Measurements from ENCODE around the gene MEIKIN. TPM values are rescaled to one million over a fixed set of nuclear protein-coding genes. Genes with fewer than 3 reads are reported as not detected.

MEIKIN gene
- not detected for polyA plus RNA-seq (ENCODE audit: low read depth in 6 of 6)

- no peak for DNase-seq
- H3K4me3 Mint-ChIP-seq, result no peak within 1 kb of the TSS
- peaks cover 0 to 20% (median 13%) of the 10 kb centered on the region in 3 donors for H3K27me3 Mint-ChIP-seq
- no peak within 1 kb of the TSS for H3K27ac Mint-ChIP-seq
- no peaks in the 10 kb centered on the region for H3K36me3 Mint-ChIP-seq
- peaks cover 0 to 4% (median 0%) of the 10 kb centered on the region in 7 donors for H3K9me3 Mint-ChIP-seq
- ATAC-seq (ENCODE audit: low read depth in 2 of 2), result no peak
- H3K4me1 Mint-ChIP-seq, result no peaks in the 10 kb centered on the region
These were observed at the start of gene MEIKIN for GRCh38 chr5:131945551-131946168. MEIKIN (minus strand) TSS chr5:131945663; CDS start chr5:131945505, 158 bp downstream.

GRCh38 chr5:131994533-131995226 lies 49.2 kb upstream of the MEIKIN start:
- Mint-ChIP-seq H3K27ac (peak overlapping the region in 1 of 6 donors; percentile 14), H3K36me3 (no peaks in the 10 kb centered on the region), H3K27me3 (peaks cover 0 to 8% (median 0%) of the 10 kb centered on the region in 3 donors), H3K4me3 (no peak overlapping the region), H3K4me1 (peaks cover 3 to 6% (median 5%) of the 10 kb centered on the region in 3 donors), H3K9me3 (no peaks in the 10 kb centered on the region)
- ATAC-seq (ENCODE audit: low read depth in 2 of 2) (peak in 1 of 2 donors; percentile 52), DNase-seq (no peak)

- ATAC-seq (ENCODE audit: low read depth in 2 of 2) (no peak), DNase-seq (no peak)
- Mint-ChIP-seq H3K4me3 (no peak overlapping the region), H3K27me3 (peaks cover 0 to 8% (median 0%) of the 10 kb centered on the region in 3 donors), H3K4me1 (peaks cover 3 to 6% (median 5%) of the 10 kb centered on the region in 3 donors), H3K27ac (peak overlapping the region in 1 of 6 donors; percentile 14), H3K36me3 (no peaks in the 10 kb centered on the region), H3K9me3 (no peaks in the 10 kb centered on the region)
These were observed 48.6 kb upstream of the MEIKIN start for GRCh38 chr5:131994090-131994489.

DNA sequence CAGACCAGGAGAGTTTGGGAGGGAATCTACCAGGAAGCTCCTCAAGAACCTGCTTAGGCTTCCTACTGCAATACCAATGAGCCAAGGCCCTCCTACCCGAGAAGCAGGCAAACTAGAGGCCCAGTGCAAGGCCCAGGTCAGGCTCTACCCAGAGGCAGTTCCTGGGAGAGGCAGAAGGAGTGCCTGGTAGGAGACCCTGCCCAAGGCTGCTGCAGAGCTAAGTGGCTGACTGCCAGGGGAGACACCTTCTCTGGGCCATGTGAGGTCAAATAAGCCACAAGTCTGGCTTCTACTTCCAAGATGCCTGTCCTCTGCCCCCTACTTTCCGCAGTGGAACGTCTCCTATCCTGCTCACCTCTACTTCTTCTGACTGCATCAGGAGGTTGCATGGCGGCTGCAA lies 48.2 kb upstream of the MEIKIN start:
- Mint-ChIP-seq H3K4me1 (peaks cover 3 to 6% (median 5%) of the 10 kb centered on the region in 3 donors), H3K36me3 (no peaks in the 10 kb centered on the region), H3K27ac (no peak overlapping the region), H3K27me3 (peaks cover 0 to 8% (median 0%) of the 10 kb centered on the region in 3 donors), H3K9me3 (no peaks in the 10 kb centered on the region), H3K4me3 (no peak overlapping the region)
- no peak for ATAC-seq (ENCODE audit: low read depth in 2 of 2)
- no peak for DNase-seq

DNA sequence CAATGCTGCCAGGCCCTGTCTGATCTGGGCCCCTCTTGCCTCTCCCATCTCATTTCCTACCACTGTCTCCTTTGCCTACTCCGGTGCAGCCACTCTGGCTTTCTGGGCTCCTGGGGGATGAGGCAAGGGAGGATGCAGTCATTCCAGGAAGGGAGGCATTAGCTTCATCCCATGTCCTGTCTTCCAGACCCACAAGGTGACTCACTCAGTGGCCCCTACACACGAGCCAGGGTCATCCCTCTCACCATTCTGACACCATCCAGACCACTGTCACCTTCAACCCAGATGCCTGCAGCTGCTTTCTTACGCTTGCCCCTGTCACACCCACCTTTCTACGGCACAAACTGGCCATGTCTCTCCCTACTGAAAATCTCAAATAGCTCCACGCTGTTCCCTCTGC lies 46.9 kb upstream of the MEIKIN start:
- H3K4me1 Mint-ChIP-seq, result peaks cover 3 to 6% (median 5%) of the 10 kb centered on the region in 3 donors
- H3K36me3 Mint-ChIP-seq, result no peaks in the 10 kb centered on the region
- no peak for ATAC-seq (ENCODE audit: low read depth in 2 of 2)
- no peak overlapping the region for H3K27ac Mint-ChIP-seq
- no peak overlapping the region for H3K4me3 Mint-ChIP-seq
- no peaks in the 10 kb centered on the region for H3K9me3 Mint-ChIP-seq
- DNase-seq, result no peak
- H3K27me3 Mint-ChIP-seq, result peaks cover 0 to 8% (median 0%) of the 10 kb centered on the region in 3 donors

DNA sequence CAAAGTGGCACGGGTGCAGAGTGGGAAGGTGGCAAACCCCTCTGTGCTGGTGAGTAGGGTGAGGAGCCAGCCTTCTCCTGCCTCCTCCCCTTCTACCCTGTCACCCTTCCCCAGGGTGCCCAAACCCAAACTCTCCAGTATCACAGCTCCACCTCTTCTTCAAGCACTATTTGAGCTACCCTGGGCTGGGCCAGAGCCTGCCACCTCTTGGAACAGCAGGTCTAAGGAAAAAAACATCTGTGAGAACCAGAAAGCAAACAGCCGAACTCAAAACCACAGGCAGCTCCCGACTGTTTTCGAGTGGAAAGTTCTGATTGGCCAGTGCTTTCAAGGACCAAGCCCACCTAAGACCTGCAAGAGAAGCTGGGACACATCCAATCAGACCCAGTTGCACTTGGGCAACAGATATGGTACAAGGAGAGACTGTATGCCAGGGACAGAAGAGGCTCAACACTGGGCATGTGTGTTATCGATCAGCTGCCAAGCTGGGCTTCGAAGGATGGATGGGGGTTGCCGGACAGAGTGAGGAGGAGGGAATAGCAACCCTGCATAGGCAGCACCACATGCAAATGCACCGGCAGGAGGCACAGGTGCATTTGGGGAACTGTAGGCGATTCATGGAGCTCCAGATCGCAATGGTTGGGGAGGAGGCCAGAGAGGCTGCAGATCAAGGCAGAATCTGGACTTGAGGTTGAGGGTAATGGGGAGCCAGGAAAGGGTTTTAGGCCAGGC lies 46.3 kb upstream of the MEIKIN start:
- Mint-ChIP-seq H3K4me3 (no peak overlapping the region), H3K9me3 (no peaks in the 10 kb centered on the region), H3K36me3 (no peaks in the 10 kb centered on the region), H3K27me3 (peaks cover 0 to 8% (median 0%) of the 10 kb centered on the region in 3 donors), H3K27ac (no peak overlapping the region), H3K4me1 (peaks cover 3 to 6% (median 5%) of the 10 kb centered on the region in 3 donors)
- DNase-seq (no peak), ATAC-seq (ENCODE audit: low read depth in 2 of 2) (no peak)

- H3K9me3 Mint-ChIP-seq, result no peaks in the 10 kb centered on the region
- H3K36me3 Mint-ChIP-seq, result no peaks in the 10 kb centered on the region
- DNase-seq (no peak), ATAC-seq (ENCODE audit: low read depth in 2 of 2) (no peak)
- H3K27me3 Mint-ChIP-seq, result peaks cover 0 to 8% (median 0%) of the 10 kb centered on the region in 3 donors
- H3K27ac Mint-ChIP-seq, result no peak overlapping the region
- H3K4me1 Mint-ChIP-seq, result peaks cover 3 to 6% (median 5%) of the 10 kb centered on the region in 3 donors
- H3K4me3 Mint-ChIP-seq, result no peak overlapping the region
These were observed 45.3 kb upstream of the MEIKIN start for GRCh38 chr5:131990716-131991115.

- no peak overlapping the region for H3K27ac Mint-ChIP-seq
- H3K4me1 Mint-ChIP-seq, result no peaks in the 10 kb centered on the region
- ATAC-seq (ENCODE audit: low read depth in 2 of 2) (no peak), DNase-seq (no peak)
- no peaks in the 10 kb centered on the region for H3K36me3 Mint-ChIP-seq
- H3K4me3 Mint-ChIP-seq, result no peak overlapping the region
- no peaks in the 10 kb centered on the region for H3K9me3 Mint-ChIP-seq
- peaks cover 0 to 8% (median 0%) of the 10 kb centered on the region in 3 donors for H3K27me3 Mint-ChIP-seq
These were observed 43.1 kb upstream of the MEIKIN start for GRCh38 chr5:131988601-131989000.

- H3K27ac Mint-ChIP-seq, result no peak overlapping the region
- no peak for ATAC-seq (ENCODE audit: low read depth in 2 of 2)
- no peaks in the 10 kb centered on the region for H3K36me3 Mint-ChIP-seq
- H3K4me3 Mint-ChIP-seq, result no peak overlapping the region
- no peak for DNase-seq
- H3K4me1 Mint-ChIP-seq, result no peaks in the 10 kb centered on the region
- H3K27me3 Mint-ChIP-seq, result peaks cover 5 to 8% (median 5%) of the 10 kb centered on the region in 3 donors
- no peaks in the 10 kb centered on the region for H3K9me3 Mint-ChIP-seq
These were observed 41.8 kb upstream of the MEIKIN start for GRCh38 chr5:131987251-131987650.

GRCh38 chr5:131986161-131986912 lies 40.9 kb upstream of the MEIKIN start:
- ATAC-seq (ENCODE audit: low read depth in 2 of 2), result no peak
- no peak overlapping the region for H3K4me3 Mint-ChIP-seq
- H3K9me3 Mint-ChIP-seq, result no peaks in the 10 kb centered on the region
- H3K27me3 Mint-ChIP-seq, result peaks cover 0 to 5% (median 5%) of the 10 kb centered on the region in 3 donors
- no peaks in the 10 kb centered on the region for H3K4me1 Mint-ChIP-seq
- DNase-seq, result no peak
- no peaks in the 10 kb centered on the region for H3K36me3 Mint-ChIP-seq
- no peak overlapping the region for H3K27ac Mint-ChIP-seq

GRCh38 chr5:131984956-131985665 lies 39.6 kb upstream of the MEIKIN start:
- Mint-ChIP-seq H3K36me3 (no peaks in the 10 kb centered on the region), H3K27me3 (peaks cover 0 to 5% (median 5%) of the 10 kb centered on the region in 3 donors), H3K4me3 (peak overlapping the region in 1 of 8 donors; percentile 67), H3K4me1 (no peaks in the 10 kb centered on the region), H3K27ac (no peak overlapping the region), H3K9me3 (no peaks in the 10 kb centered on the region)
- no peak for DNase-seq
- ATAC-seq (ENCODE audit: low read depth in 2 of 2), result no peak

DNA sequence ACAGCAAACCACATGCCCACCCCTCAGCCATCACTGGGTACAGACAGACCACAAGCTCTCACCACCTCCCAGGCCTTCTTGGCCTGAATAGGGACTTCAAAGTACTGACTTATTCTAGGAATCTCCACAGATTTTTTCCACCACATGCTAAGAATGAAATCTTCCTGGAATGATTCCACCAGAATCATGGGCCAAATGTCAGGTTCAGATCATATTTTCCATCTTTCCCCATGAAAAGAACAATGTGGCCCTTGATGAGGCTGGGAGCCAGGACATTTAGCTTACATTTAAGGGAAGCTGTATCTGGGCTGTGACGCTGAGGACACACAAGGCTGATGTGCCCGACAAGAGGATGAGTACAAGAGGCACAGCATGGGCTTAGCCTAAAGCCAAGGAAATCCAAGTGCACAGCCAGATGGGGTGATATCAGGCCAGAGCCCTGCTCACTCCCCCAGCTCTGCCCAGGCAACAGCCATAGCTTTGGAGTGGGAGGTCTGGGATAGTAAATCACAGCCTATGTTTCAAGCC lies 37.8 kb upstream of the MEIKIN start:
- no peak for DNase-seq
- no peak overlapping the region for H3K4me3 Mint-ChIP-seq
- H3K27ac Mint-ChIP-seq, result no peak overlapping the region
- peaks cover 0 to 5% (median 5%) of the 10 kb centered on the region in 3 donors for H3K27me3 Mint-ChIP-seq
- H3K9me3 Mint-ChIP-seq, result no peaks in the 10 kb centered on the region
- H3K36me3 Mint-ChIP-seq, result no peaks in the 10 kb centered on the region
- no peaks in the 10 kb centered on the region for H3K4me1 Mint-ChIP-seq
- ATAC-seq (ENCODE audit: low read depth in 2 of 2), result no peak

All from naive B cell (primary cell).